GM21367 (cell line): ENCODE measurements around the gene ATAD3A.

Source experiments
- ATAC-seq: cut with Tn5 transposase; IDR thresholded peaks from one replicate; pipeline ENCODE4 v1.9.1; 2021; ENCODE audit not compliant: unreplicated experiment

ATAD3A gene

GRCh38 chr1:1537626-1538250, 25.8 kb downstream of the ATAD3A start:
- ATAC-seq: no peak

GRCh38 chr1:1538334-1538733, 26.4 kb downstream of the ATAD3A start:
- ATAC-seq: no peak

GRCh38 chr1:1538989-1539309, 27.0 kb downstream of the ATAD3A start:
- ATAC-seq: no peak

- ATAC-seq: no peak
Observed at GRCh38 chr1:1539310-1540089, 27.5 kb downstream of the ATAD3A start.

- no peak for ATAC-seq
Observed at GRCh38 chr1:1540090-1540817, 28.3 kb downstream of the ATAD3A start, which contains the start of gene TMEM240. Gene TMEM240, minus strand, starts transcription at chr1:1540624. Its CDS starts 278 bp downstream, at chr1:1540346.

- no peak for ATAC-seq
Observed at GRCh38 chr1:1540818-1541628, 29.1 kb downstream of the ATAD3A start.

- no peak for ATAC-seq
Observed at GRCh38 chr1:1541956-1542765, 30.2 kb downstream of the ATAD3A start.

GRCh38 chr1:1542766-1543705, 31.1 kb downstream of the ATAD3A start:
- no peak for ATAC-seq

GRCh38 chr1:1543706-1544099, 31.7 kb downstream of the ATAD3A start:
- no peak for ATAC-seq

- ATAC-seq: no peak
Observed at GRCh38 chr1:1544544-1544943, 32.6 kb downstream of the ATAD3A start.

GRCh38 chr1:1545946-1546737, 34.2 kb downstream of the ATAD3A start:
- no peak for ATAC-seq

- ATAC-seq: no peak
Observed at GRCh38 chr1:1547011-1547410, 35.0 kb downstream of the ATAD3A start.

- ATAC-seq: no peak
Observed at GRCh38 chr1:1547476-1547875, 35.5 kb downstream of the ATAD3A start.

- no peak for ATAC-seq
Observed at GRCh38 chr1:1548591-1548990, 36.6 kb downstream of the ATAD3A start.

GRCh38 chr1:1550087-1550486, 38.1 kb downstream of the ATAD3A start:
- no peak for ATAC-seq

- no peak for ATAC-seq
Observed at GRCh38 chr1:1550591-1551432, 38.9 kb downstream of the ATAD3A start.

- ATAC-seq: no peak
Observed at GRCh38 chr1:1551524-1552262, 39.7 kb downstream of the ATAD3A start.
